Mesothelial cell of epicardium (in vitro differentiated cells): ENCODE measurements around the gene WDR73. TPM values are rescaled to one million over a fixed set of nuclear protein-coding genes. Genes with fewer than 3 reads are reported as not detected.

Experiments used
- DNase-seq, 2 experiments: peaks; one replicate each; pipeline ENCODE4 v3.0.0; 2021; ENCODE audit warnings: low spot score in 2 of 2; ENCODE audit not compliant: unreplicated experiment in 2 of 2
- H3K27ac Mint-ChIP-seq: 2 replicates; pipeline ENCODE4 v1.8.0; 2021; ENCODE audit warnings: mixed read lengths
- H3K27me3 Mint-ChIP-seq: 2 replicates; pipeline ENCODE4 v1.8.0; 2021; ENCODE audit warnings: low read depth, mixed read lengths
- H3K36me3 Mint-ChIP-seq: 2 replicates; pipeline ENCODE4 v1.8.0; 2021; ENCODE audit warnings: mixed read lengths
- H3K4me1 Mint-ChIP-seq: 2 replicates; pipeline ENCODE4 v1.8.0; 2021; ENCODE audit warnings: mixed read lengths
- H3K4me3 Mint-ChIP-seq: 2 replicates; pipeline ENCODE4 v1.8.0; 2021; ENCODE audit warnings: mild to moderate bottlenecking, moderate library complexity, mixed read lengths
- H3K9me3 Mint-ChIP-seq: 2 replicates; pipeline ENCODE4 v1.8.0; 2021; ENCODE audit warnings: mixed read lengths
- CTCF ChIP-seq: fragments of 200-600 bp; sonication (generic); IDR thresholded peaks from one replicate; pipeline ENCODE4 v1.5.0; 2021; ENCODE audit warnings: antibody characterized with exemption; ENCODE audit not compliant: unreplicated experiment
- total RNA-seq: library from RNA; stranded (reverse); gene quantifications from 3 replicates; pipeline ENCODE4 v1.2.1, GENCODE V29; 2021

WDR73 gene
- total RNA-seq, 1 donor from 2014 or later: 47.5 TPM

- H3K4me1 Mint-ChIP-seq: peaks cover 18% of the 10 kb centered on the region
- H3K36me3 Mint-ChIP-seq: no peaks in the 10 kb centered on the region
- no peak for TF ChIP-seq CTCF
- peaks cover 6% of the 10 kb centered on the region for H3K27me3 Mint-ChIP-seq
- no peak overlapping the region for H3K27ac Mint-ChIP-seq
- H3K9me3 Mint-ChIP-seq: no peaks in the 10 kb centered on the region
- H3K4me3 Mint-ChIP-seq: no peak overlapping the region
- DNase-seq: no peak
These were observed 63.7 kb downstream of the WDR73 start for GRCh38 chr15:84590406-84590805.

Other genes with a start within 250 kb of the WDR73 start
- 41.7 to 45.6 TPM (median 45.1 TPM) in 3 replicates for gene ZSCAN2, start 53.3 kb downstream of the WDR73 start, total RNA-seq
- 6.4 to 7.6 TPM (median 6.7 TPM) in 3 replicates for gene NMB, start 3.9 kb upstream of the WDR73 start, total RNA-seq
- gene SEC11A, start 61.9 kb upstream of the WDR73 start, total RNA-seq: 120 to 126 TPM (median 121 TPM) in 3 replicates
- gene ZNF592, start 94.3 kb upstream of the WDR73 start, total RNA-seq: 31.8 to 32.8 TPM (median 31.9 TPM) in 3 replicates
- gene ALPK3, start 163.1 kb upstream of the WDR73 start, total RNA-seq: 29.7 to 31.3 TPM (median 30.5 TPM) in 3 replicates
- 0.16 to 0.24 TPM (median 0.20 TPM) in 3 replicates for gene SLC28A1, start 230.4 kb upstream of the WDR73 start, total RNA-seq